GM21381 (cell line): ENCODE measurements around the gene GALNT16.
"Not testable (repeated sequence)": the region's sequence is repeated elsewhere in the genome, so short reads cannot be mapped to it uniquely, and the experiment has no call there.

Experiments
- ATAC-seq: cut with Tn5 transposase; IDR thresholded peaks from one replicate; pipeline ENCODE4 v1.9.1; 2021; ENCODE audit warnings: mild to moderate bottlenecking, moderate library complexity; ENCODE audit not compliant: unreplicated experiment

The GALNT16 gene

GRCh38 chr14:69259168-69259526, 811 bp upstream of the GALNT16 start:
- no peak for ATAC-seq

GRCh38 chr14:69260190-69260860, 367 bp downstream of the GALNT16 start:
- ATAC-seq: no peak

GRCh38 chr14:69260861-69261564, 1.1 kb downstream of the GALNT16 start:
- no peak for ATAC-seq

- no peak for ATAC-seq
Observed at GRCh38 chr14:69261761-69262331, 1.9 kb downstream of the GALNT16 start.

GRCh38 chr14:69262516-69262915, 2.6 kb downstream of the GALNT16 start:
- no peak for ATAC-seq

GRCh38 chr14:69263364-69263763, 3.4 kb downstream of the GALNT16 start:
- ATAC-seq: no peak

GRCh38 chr14:69263771-69264170, 3.8 kb downstream of the GALNT16 start:
- no peak for ATAC-seq

- no peak for ATAC-seq
Observed at GRCh38 chr14:69266572-69267345, 6.8 kb downstream of the GALNT16 start.

GRCh38 chr14:69267492-69267891, 7.5 kb downstream of the GALNT16 start:
- no peak for ATAC-seq

- ATAC-seq: no peak
Observed at GRCh38 chr14:69268223-69268622, 8.3 kb downstream of the GALNT16 start.

GRCh38 chr14:69268763-69269162, 8.8 kb downstream of the GALNT16 start:
- no peak for ATAC-seq

GRCh38 chr14:69269381-69269780, 9.4 kb downstream of the GALNT16 start:
- no peak for ATAC-seq

GRCh38 chr14:69270097-69270496, 10.1 kb downstream of the GALNT16 start:
- no peak for ATAC-seq

- no peak for ATAC-seq
Observed at GRCh38 chr14:69270795-69271708, 11.1 kb downstream of the GALNT16 start.

- no peak for ATAC-seq
Observed at GRCh38 chr14:69274321-69274720, 14.4 kb downstream of the GALNT16 start.

- ATAC-seq: no peak
Observed at GRCh38 chr14:69275331-69275730, 15.4 kb downstream of the GALNT16 start.

GRCh38 chr14:69277356-69277755, 17.4 kb downstream of the GALNT16 start:
- ATAC-seq: not testable (repeated sequence)

- ATAC-seq: no peak
Observed at GRCh38 chr14:69280746-69281291, 20.9 kb downstream of the GALNT16 start.

- no peak for ATAC-seq
Observed at GRCh38 chr14:69281450-69282169, 21.7 kb downstream of the GALNT16 start.

- no peak for ATAC-seq
Observed at GRCh38 chr14:69282448-69282847, 22.5 kb downstream of the GALNT16 start.
